GM12872 (cell line): Measurements from ENCODE around the gene GULP1.

Source experiments
- TF ChIP-seq, protein P1 (sequence below): IDR thresholded peaks from 3 replicates; pipeline ENCODE4 v1.5.1; 2011; ENCODE audit warnings: low read depth, mild to moderate bottlenecking, low read length, moderate library complexity; ENCODE audit not compliant: insufficient read depth

Gene GULP1, protein sequence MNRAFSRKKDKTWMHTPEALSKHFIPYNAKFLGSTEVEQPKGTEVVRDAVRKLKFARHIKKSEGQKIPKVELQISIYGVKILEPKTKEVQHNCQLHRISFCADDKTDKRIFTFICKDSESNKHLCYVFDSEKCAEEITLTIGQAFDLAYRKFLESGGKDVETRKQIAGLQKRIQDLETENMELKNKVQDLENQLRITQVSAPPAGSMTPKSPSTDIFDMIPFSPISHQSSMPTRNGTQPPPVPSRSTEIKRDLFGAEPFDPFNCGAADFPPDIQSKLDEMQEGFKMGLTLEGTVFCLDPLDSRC

DNA sequence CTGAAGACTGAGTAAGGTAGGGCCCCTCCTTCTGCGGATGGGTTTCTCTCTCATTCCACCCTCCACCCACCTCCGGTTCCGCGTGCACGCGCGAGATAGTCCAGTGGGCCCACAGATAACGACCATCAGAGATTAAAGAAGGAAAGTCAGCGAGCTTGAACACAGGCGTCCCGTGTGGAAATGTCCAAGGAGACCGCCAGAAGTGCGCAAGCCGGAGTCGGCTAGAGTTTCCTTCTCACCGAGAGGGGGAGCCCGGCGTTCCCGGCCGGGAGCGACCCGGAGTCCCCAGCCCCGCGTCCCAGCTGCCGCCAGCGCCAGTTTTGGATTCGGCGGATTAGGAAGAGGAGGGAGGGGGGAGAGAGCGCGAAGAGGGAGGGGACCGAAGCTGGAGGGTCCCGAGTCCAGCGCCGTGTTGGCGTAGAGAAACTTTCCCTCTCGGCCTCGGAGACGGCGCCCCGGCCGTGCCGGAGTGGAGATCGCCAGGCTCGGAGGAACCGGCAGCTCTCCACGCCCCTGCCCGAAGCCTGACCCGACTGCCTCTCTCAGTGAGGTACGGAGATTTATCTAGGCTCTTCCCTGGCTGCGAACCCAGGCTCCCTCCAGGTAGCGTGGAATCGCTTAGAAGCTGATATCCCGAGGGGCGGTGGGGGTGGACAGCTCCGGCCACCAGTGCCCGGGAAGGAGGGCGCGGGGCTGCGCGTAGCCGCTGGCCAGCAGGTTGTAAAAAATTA lies at the start of gene GULP1:
TSS of gene GULP1 (plus strand) at position 258 of the 731 bp plus-strand sequence. CDS start 185,829 bp downstream, outside the sequence.
- TF ChIP-seq, protein P1, sequence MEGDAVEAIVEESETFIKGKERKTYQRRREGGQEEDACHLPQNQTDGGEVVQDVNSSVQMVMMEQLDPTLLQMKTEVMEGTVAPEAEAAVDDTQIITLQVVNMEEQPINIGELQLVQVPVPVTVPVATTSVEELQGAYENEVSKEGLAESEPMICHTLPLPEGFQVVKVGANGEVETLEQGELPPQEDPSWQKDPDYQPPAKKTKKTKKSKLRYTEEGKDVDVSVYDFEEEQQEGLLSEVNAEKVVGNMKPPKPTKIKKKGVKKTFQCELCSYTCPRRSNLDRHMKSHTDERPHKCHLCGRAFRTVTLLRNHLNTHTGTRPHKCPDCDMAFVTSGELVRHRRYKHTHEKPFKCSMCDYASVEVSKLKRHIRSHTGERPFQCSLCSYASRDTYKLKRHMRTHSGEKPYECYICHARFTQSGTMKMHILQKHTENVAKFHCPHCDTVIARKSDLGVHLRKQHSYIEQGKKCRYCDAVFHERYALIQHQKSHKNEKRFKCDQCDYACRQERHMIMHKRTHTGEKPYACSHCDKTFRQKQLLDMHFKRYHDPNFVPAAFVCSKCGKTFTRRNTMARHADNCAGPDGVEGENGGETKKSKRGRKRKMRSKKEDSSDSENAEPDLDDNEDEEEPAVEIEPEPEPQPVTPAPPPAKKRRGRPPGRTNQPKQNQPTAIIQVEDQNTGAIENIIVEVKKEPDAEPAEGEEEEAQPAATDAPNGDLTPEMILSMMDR: no peak

DNA sequence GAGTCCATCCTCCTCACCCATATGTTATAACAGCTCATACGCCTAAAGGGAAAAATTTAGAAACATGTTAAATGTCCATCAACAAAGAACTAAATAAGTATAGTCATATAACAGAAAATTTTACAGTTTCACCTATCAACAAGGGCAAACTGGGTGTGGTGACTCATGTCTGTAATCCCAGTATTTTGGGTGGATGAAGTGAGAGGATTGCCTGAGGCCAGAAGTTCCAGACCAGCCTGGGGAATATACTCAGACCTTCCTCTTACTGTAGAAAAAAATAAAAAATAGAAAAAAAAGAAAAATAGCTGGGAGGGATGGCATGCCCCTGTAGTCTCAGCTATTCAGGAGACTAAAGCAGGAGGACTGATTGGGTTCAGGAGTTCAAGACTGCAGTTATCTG lies 48.3 kb upstream of the GULP1 start:
- TF ChIP-seq, protein P1: no peak

DNA sequence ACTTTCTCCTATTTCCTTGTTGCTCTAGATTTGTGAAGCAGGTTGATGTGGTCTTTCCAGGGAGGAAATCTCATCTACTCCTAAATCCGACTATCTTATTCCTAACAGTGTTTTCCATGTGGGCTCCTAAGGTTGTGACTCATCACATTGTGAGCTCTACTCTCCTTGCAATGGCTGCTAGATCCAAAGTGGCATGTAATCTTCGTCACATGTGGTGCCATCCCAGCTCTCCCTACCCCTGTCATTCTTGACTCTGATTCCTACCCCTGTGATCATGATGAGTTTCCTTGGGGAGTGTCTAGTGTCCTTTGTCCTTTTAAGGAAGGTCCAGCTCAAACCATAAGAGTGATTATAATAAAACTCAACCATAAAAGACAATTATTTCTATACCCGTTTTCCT lies 47.3 kb upstream of the GULP1 start:
- TF ChIP-seq, protein P1: no peak

DNA sequence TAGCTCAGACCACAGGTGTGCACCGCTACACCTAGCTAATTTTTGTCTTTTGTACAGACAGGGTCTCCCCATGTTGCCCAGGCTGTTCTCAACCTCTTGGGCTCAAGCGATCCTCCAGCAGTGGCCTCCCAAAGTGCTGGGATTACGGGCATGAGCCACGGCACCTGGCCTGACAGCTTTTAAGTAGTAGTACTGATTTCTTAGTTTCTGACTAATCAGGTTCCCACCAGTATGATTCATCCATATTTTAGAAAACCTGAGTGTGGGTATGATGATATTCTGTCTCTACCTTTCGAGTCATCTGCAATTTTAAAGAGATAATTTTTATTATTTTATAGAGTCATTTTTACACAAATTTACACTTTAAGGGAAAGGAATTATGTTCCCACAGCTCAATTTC lies 46.4 kb upstream of the GULP1 start:
- TF ChIP-seq, protein P1: no peak

DNA sequence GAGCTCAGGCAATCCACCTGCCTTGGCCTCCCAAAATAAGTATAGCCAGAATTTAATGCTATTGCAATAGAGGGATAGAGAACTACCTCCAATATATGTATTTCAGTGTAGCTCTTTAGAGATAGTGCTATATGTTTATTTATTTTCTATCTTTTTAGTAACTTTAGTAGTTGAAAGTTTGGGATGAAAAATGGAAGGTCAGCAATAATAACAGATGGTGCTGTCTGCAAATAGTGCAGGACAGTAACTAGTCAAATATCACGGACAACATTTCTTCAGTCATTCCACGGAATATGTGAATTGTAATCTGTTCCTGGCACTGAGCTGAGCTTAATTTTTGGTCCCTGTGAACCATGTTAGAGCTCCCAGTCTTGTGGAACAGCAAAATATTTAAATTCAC lies 43.2 kb upstream of the GULP1 start:
- TF ChIP-seq, protein P1: no peak

DNA sequence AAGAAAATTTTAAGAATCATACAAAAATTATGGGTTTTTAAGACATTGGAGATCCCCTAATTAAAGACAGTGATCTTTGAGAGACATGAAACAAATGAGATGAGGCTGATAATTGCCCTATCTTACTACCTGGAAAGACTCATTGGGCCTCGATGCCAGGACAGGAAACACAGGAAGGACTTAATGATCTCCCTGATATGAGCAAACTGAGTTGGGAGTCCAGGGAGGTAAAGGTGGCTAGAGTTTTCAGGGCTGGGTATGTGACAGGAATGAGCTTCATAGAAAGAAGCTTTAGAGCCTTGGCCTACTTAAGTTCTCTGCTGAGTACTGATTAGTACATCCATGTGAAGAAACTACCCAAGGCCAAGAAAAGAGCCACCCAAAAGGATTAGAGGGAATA lies 40.6 kb upstream of the GULP1 start:
- TF ChIP-seq, protein P1: no peak

DNA sequence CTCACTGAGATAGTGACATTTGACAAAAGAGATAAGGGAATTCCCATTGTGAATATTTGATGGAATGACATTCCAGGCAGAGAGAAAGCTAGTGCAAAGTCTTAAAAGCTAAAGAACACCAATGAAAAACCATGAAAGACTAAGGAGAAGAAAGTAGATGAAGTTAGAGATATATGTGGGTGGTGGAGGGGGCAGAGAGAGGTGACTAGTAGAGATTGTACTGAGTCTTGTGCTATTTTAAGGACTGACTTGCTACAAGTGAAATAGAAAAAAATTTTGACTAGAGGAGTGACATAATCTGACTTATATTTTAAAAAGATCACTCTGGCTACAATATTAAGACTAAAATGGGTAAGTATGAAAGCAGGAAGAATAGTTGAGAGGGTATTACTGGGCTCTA lies 35.3 kb upstream of the GULP1 start:
- TF ChIP-seq, protein P1: no peak
